ENCODE data around the gene NKRF. TPM values are rescaled to one million over a fixed set of nuclear protein-coding genes. Genes with fewer than 3 reads are reported as not detected.

Gene NKRF
- total RNA-seq, 2 experiments from 2014 or later: 10.7 to 20.7 TPM

GRCh38 chrX:119636419-119636818, 30.2 kb upstream of the NKRF start:
- Histone ChIP-seq H3K36me3 (ENCODE audit: insufficient read depth, low read length) (peaks cover 89% of the 10 kb centered on the region), H3K27ac (ENCODE audit: low read depth, low read length, poor library complexity, severe bottlenecking) (peak overlapping the region; percentile 11), H2AFZ (ENCODE audit: low read length) (no peak overlapping the region), H4K20me1 (ENCODE audit: insufficient read depth, low read length) (no peaks in the 10 kb centered on the region), H3K4me2 (ENCODE audit: low read length) (no peak overlapping the region), H3K9me2 (ENCODE audit: insufficient read depth, low read length) (no peaks in the 10 kb centered on the region), H3K79me2 (ENCODE audit: insufficient read depth, low read depth, low read length) (no peaks in the 10 kb centered on the region), H3K4me3 (ENCODE audit: low read depth, low read length, poor library complexity, severe bottlenecking) (no peak overlapping the region), H3K4me1 (ENCODE audit: insufficient read depth, low read length, poor library complexity, severe bottlenecking) (peaks cover 7% of the 10 kb centered on the region), H3K9me3 (ENCODE audit: low read length) (no peaks in the 10 kb centered on the region)
- ChIA-PET POLR2A (no interaction called here), CTCF (ENCODE audit: unreplicated experiment) (no interaction called here)
- DNase-seq (ENCODE audit: low spot score): no peak
- TF ChIP-seq EZH2phosphoT487 (IDR thresholded peaks at IDR 0.05; ENCODE audit: borderline replicate concordance, low read depth, low read length): no peak
- no peak for TF ChIP-seq CTCF (conservative IDR thresholded peaks at IDR 0.05; ENCODE audit: low read length)
- no TSS peak for BruUV-seq (replicated peaks)
- intact Hi-C loops (cut with micrococcal nuclease; ENCODE audit: unreplicated experiment): no loop called here

- Histone ChIP-seq H3K4me2 (ENCODE audit: low read length) (no peak overlapping the region), H4K20me1 (ENCODE audit: insufficient read depth, low read length) (no peaks in the 10 kb centered on the region), H3K79me2 (ENCODE audit: insufficient read depth, low read depth, low read length) (no peaks in the 10 kb centered on the region), H3K4me1 (ENCODE audit: insufficient read depth, low read length, poor library complexity, severe bottlenecking) (peaks cover 7% of the 10 kb centered on the region), H3K9me3 (ENCODE audit: low read length) (no peaks in the 10 kb centered on the region), H2AFZ (ENCODE audit: low read length) (no peak overlapping the region), H3K36me3 (ENCODE audit: insufficient read depth, low read length) (peaks cover 87% of the 10 kb centered on the region), H3K9me2 (ENCODE audit: insufficient read depth, low read length) (no peaks in the 10 kb centered on the region), H3K27ac (ENCODE audit: low read depth, low read length, poor library complexity, severe bottlenecking) (peak overlapping the region; percentile 11), H3K4me3 (ENCODE audit: low read depth, low read length, poor library complexity, severe bottlenecking) (no peak overlapping the region)
- intact Hi-C loops (cut with micrococcal nuclease; ENCODE audit: unreplicated experiment): no loop called here
- TF ChIP-seq CTCF (conservative IDR thresholded peaks at IDR 0.05; ENCODE audit: low read length): no peak
- no peak for TF ChIP-seq EZH2phosphoT487 (IDR thresholded peaks at IDR 0.05; ENCODE audit: borderline replicate concordance, low read depth, low read length)
- no TSS peak for BruUV-seq (replicated peaks)
- POLR2A ChIA-PET: interaction anchor here (0.6 to 1.0 kb wide), 2 partner anchors 91 to 176 kb away, joined by 3 to 4 read pairs; no protein-coding TSS in a partner anchor
- CTCF ChIA-PET (ENCODE audit: unreplicated experiment): interaction anchor here (1.1 kb wide), 1 partner anchor 30 kb away, joined by 3 read pairs; no protein-coding TSS in a partner anchor
- no peak for DNase-seq (ENCODE audit: low spot score)
Measured at GRCh38 chrX:119635799-119636198, 29.6 kb upstream of the NKRF start.

- Histone ChIP-seq H3K4me3 (ENCODE audit: low read depth, low read length, poor library complexity, severe bottlenecking) (no peak overlapping the region), H3K4me1 (ENCODE audit: insufficient read depth, low read length, poor library complexity, severe bottlenecking) (peaks cover 7% of the 10 kb centered on the region), H3K4me2 (ENCODE audit: low read length) (no peak overlapping the region), H3K9me2 (ENCODE audit: insufficient read depth, low read length) (no peaks in the 10 kb centered on the region), H4K20me1 (ENCODE audit: insufficient read depth, low read length) (no peaks in the 10 kb centered on the region), H3K9me3 (ENCODE audit: low read length) (no peaks in the 10 kb centered on the region), H2AFZ (ENCODE audit: low read length) (no peak overlapping the region), H3K27ac (ENCODE audit: low read depth, low read length, poor library complexity, severe bottlenecking) (no peak overlapping the region), H3K79me2 (ENCODE audit: insufficient read depth, low read depth, low read length) (no peaks in the 10 kb centered on the region), H3K36me3 (ENCODE audit: insufficient read depth, low read length) (peaks cover 86% of the 10 kb centered on the region)
- no peak for DNase-seq (ENCODE audit: low spot score)
- POLR2A ChIA-PET: interaction anchor here (0.6 to 1.1 kb wide), 4 partner anchors 43 to 177 kb away, joined by 3 to 4 read pairs (median 3); no protein-coding TSS in a partner anchor
- BruUV-seq (replicated peaks): no TSS peak
- TF ChIP-seq EZH2phosphoT487 (IDR thresholded peaks at IDR 0.05; ENCODE audit: borderline replicate concordance, low read depth, low read length) (no peak), CTCF (conservative IDR thresholded peaks at IDR 0.05; ENCODE audit: low read length) (no peak)
- intact Hi-C loops (cut with micrococcal nuclease; ENCODE audit: unreplicated experiment): no loop called here
- CTCF ChIA-PET (ENCODE audit: unreplicated experiment): interaction anchor here (1.1 kb wide), 1 partner anchor 31 kb away, joined by 3 read pairs; no protein-coding TSS in a partner anchor
Measured at GRCh38 chrX:119635179-119635578, 29.0 kb upstream of the NKRF start.

All from OCI-LY7 (cell line).